ENCODE measurements around the gene COL23A1.

The COL23A1 gene

GRCh38 chr5:178189433-178189832 lies 400.8 kb downstream of the COL23A1 start:
- no peak for DNase-seq (ENCODE audit: low read depth)

Measured in EH (cell line).